ENCODE data around the gene GCSH.
"Not testable (repeated sequence)": the region's sequence is repeated elsewhere in the genome, so short reads cannot be mapped to it uniquely, and the experiment has no call there.

Gene GCSH

DNA sequence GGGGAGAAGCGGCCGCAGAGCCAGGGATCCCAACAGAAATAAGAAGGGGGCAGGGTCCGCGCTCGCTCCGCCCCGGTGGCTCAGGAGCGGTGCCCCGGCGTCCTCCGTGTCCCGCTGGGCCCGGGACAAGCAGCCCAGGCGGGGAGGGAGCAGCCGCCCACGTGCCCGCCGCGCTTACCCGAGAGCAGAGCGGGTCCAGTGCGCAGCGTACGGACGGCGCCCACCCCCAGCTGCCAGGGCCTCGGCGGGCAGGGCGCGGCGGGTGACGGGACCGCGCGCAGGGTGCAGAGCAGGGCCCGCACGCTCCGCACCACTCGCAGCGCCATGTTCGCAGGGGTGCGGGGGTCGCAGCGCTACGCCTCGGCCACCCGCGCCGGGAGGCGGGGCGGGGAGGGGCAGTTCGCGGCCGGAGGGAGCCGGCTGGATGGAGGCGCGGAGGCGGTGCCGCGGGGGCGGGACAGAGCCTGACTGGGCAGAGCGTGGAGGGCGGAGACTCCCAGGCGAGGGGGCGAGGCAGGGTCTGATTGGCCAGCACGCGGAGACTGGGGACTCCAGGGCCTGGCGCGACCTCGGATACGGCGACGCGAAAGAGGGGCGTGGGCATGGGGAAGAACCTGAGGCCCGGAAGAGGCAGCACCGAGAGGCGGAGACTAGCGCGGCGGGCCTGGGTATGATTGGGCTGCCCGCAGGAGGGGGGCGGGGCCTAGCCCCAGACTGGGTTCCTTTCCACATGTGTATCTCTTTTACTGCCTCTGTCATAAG is at the start of gene GCSH:
TSS of gene GCSH (minus strand) at position 443 of the 762 bp plus-strand sequence. CDS start at position 326, 117 bp downstream.
- peak; percentile 93 to 98 (median 95) for DNase-seq

DNA sequence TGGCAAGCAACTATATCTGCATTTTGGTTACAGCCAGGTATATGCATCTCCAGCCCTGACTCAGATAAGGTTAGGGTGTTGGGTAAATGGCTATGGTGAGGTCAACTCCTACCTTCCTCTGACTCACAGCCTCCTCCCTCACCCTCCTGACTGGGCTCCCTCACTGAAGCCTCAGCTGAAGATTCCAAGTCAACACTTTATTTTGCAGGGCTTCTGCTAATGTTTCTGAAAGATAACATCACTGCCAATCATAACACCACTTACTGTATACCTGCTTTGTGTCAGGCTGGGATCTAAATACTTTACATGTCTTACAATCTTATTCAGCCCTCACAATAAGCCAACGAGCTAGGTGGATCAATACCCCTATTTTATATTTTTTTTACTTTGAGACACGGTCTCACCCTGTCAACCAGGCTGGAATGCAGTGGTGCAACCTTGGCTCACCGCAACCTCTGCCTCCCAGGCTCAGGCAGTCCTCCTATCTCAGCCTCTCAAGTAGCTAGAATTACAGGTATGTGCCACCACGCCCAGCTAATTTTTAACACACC is 47.8 kb upstream of the GCSH start:
- no peak for DNase-seq

GRCh38 chr16:81142864-81143263 is 46.7 kb upstream of the GCSH start:
- DNase-seq = no peak

DNA sequence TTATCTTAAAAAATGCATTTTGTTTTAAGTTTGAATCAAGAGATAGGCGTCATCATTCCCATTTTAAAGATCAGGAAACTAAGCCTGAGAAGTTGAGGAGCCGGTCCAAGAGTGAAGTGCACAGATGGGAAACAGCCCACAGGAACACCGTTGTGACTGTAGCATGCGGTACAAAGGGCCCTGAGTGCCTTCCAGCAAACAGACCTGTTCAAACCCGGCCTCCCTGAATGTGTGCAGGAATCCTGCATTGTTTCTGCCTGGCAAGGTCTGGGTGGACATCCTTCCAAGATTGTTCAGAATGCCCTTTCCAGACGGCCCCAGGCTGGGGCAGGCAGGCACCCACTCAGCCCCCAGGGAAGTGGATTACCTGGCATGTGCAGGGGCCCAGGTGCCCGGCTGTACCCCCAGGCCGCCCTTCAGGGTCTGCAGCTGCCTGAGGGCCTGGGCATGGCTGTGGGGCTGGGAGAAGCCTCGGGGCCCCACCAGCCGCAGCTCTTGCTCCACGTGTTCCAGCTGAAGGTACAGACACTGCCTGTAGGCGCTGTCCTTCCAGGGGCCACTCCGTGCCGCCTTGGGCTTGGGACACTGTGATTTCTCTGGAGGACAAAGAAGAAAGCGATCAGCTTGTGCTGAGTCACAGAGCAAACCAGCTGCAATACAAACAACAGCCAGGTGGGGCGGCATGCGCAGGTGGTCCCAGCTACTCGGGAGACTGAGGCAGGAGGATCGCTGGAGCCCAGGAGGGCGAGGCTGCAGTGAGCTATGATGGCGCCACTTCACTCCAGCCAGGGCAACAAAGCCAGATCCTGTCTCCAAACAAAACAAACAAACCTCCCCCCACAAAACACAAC is 45.0 kb upstream of the GCSH start:
- DNase-seq = no peak

GRCh38 chr16:81138831-81139557 is 42.8 kb upstream of the GCSH start:
- no peak for DNase-seq

GRCh38 chr16:81137754-81138153 is 41.6 kb upstream of the GCSH start:
- DNase-seq = no peak

DNA sequence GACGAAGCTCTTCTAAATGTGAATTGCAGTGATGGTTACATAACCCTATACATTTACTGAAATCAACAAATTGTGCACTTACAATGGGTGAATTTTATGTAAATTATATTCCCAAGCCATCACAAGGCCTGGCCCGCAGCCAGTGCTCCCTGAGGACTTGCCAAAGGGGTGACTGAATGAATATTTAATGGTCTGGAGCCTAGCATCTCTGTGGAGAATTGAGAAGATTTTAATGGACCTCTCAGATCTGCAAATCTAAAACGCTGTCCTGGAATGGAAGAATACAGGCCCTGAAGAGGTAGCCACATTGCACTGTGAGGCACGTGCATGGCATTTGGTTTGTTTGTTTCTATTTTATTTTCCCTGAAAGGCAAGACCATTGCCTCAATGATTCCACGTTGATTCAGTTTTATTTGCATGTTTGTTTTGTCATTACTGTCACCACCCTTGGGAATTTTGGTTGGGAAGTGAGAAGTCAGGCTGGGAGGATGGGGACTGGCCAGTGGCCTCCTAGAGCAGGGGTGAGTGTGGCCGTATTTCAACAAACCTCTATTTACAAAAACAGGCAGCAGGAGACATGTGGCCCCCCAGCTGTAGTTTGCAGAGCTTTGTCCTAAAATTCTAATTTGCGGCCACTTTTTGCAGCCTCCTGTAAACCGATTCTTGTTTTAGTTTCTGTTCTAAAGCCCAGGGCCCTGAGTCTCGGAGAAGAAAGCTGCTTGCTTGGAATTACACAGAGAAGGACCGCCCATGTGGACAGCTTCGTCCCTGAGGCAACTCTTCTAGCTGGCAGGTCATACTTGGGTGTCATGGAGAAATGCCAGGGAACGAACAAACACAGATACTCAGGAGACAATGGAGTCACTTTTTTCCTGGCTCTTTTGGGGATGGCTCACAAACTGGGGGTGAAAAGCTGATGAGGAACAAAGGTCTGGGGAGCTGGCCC is 40.5 kb upstream of the GCSH start:
- no peak for DNase-seq

- DNase-seq = no peak
Measured at GRCh38 chr16:81130126-81130525, 33.9 kb upstream of the GCSH start.

- DNase-seq = no peak
Measured at GRCh38 chr16:81128726-81129524, 32.7 kb upstream of the GCSH start.

DNA sequence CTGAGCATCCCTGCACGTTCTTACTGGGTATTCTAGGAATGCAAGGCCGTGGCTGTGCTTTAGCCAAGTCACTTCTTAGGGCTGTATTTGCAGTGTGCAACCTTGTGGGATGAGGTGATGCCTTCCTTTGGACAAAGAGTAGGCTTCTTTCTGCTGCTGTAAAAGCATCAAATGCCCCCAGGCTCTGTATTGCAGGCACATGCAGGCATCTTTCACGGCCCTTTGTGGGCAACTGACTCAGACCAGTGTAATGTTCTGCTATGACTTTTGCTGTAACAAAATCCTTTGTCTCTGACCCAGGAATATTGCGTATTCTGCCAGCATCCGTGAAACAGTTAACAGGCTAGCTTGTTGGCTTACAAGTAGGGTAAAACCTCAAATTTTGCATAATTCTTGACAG is 30.9 kb upstream of the GCSH start:
- no peak for DNase-seq

- DNase-seq = no peak
Measured at GRCh38 chr16:81123092-81123852, 27.1 kb upstream of the GCSH start.

- DNase-seq = no peak
Measured at GRCh38 chr16:81121474-81121990, 25.3 kb upstream of the GCSH start.

- DNase-seq = no peak
Measured at GRCh38 chr16:81117436-81117835, 21.2 kb upstream of the GCSH start.

- DNase-seq = no peak
Measured at GRCh38 chr16:81116285-81116684, 20.1 kb upstream of the GCSH start.

- no peak for DNase-seq
Measured at GRCh38 chr16:81112453-81112852, 16.3 kb upstream of the GCSH start.

DNA sequence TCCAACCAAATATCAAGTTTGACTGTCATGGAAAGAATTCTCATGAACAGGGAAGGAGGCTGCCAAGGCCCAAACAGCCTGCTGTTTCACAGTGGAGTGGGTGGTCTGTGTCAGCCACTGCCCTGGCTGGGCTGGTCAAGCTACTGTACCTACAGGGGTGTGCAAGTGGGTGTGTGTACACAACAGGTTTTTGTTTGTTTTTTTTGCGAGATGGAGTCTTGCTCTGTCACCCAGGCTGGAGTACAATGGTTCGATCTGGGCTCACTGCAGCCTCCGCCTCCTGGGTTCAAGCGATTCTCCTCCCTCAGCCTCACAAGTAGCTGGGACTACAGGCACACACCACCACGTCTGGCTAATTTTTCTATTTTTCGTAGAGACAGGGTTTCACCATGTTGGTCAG is 13.1 kb upstream of the GCSH start:
- not testable (repeated sequence) for DNase-seq

- DNase-seq = no peak
Measured at GRCh38 chr16:81107511-81107910, 11.3 kb upstream of the GCSH start.

GRCh38 chr16:81106826-81107503 is 10.8 kb upstream of the GCSH start:
- DNase-seq = no peak

DNA sequence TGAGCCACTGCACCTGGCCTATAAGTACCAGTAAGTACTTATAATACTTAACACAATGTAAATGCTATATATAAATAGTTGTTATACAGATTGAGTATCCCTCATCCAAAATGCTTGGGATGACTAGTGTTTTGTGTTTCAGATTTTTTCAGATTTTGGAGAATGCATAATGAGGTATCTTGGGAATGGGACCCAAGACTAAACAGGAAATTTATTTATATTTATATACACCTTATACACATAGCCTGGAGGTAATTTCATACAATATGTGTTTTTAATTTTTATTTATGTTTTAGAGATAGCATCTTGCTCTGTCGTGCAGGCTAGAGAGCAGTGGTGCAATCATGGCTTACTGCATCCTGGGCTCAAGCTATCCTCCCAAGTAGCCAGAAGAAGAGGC is 9.8 kb upstream of the GCSH start:
- no peak for DNase-seq

Measured in NCI-H1417 (cell line).